OCI-M2 (cell line): Measurements from ENCODE around the gene FCRL4.

Experiments used
- DNase-seq: peaks from one replicate; lab custom pipeline; 2025; ENCODE audit not compliant: unreplicated experiment; lab: John Stamatoyannopoulos, UW

FCRL4 gene

DNA sequence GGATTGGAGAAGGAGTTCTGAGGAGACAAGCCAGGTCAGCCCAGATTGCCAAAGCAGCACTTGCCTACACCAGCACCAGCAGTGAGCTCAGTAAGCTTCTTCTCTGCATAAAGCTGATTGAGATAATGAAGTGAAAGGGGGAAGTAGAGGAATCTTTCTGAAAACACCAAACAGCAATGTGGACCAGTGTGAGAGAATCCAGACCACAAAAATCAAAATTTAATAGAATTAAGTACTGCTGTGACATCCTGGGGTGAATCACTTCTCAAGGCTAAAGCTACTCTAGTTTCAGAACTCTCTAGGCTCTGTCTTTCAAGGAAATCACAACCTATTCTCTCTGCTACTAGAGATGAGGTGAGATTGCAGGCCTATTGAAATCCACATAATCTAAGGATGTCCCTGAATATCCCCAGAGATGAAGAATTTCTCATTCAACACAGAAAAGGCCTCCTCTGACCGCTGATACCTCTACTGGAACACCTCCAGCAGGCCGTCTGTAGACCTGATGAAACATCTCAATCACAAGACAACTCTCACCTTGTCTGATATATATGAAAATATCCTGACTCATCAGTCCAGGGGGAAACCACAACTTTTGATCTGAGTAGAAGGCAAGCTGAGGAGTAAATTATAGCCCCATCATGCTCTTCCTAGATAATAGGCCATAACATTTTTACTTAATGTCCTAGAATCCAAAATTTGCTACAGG is at the start of gene FCRL4:
TSS of gene FCRL4 (minus strand) at position 127 of the 709 bp plus-strand sequence. CDS start 141 bp downstream, outside the sequence.
- no peak for DNase-seq

DNA sequence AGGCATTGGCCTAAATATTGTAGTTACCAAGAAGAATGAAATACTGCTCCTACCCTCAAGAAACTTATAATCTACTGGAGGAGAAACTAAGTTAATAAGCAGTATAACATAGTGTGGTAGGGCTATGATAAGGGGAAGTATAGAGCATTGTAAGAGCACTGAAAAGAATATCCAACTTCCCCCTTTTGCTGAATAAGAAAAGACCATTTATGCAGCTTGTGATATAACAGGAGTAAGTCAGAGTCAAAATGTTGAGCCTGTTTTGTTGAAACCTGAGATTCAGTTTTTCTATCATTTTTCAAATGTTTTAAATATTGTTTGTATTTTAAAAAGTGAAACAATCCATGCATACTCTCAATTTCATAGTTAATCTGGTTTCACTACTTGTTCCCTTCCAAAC is 48.3 kb upstream of the FCRL4 start:
- no peak for DNase-seq

DNA sequence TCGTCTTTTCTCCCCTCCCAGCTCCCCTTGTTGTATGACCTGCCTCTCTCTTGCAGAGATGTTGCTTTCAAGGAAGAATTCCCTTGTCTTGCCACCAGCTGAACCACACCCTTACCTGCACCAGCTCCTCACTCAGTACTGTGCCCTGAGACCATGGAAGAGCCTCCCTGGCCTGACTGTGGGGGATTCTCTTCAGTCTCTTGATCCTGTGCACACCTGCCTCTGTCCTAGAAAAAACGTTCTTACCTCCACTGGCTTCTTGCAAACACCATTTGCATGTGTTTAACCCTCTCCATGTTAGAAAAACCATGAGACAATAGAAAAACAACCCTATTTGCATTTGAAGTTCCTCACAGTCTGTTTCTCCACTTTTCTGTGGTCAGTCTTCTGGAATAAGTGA is 43.3 kb upstream of the FCRL4 start:
- DNase-seq: no peak

DNA sequence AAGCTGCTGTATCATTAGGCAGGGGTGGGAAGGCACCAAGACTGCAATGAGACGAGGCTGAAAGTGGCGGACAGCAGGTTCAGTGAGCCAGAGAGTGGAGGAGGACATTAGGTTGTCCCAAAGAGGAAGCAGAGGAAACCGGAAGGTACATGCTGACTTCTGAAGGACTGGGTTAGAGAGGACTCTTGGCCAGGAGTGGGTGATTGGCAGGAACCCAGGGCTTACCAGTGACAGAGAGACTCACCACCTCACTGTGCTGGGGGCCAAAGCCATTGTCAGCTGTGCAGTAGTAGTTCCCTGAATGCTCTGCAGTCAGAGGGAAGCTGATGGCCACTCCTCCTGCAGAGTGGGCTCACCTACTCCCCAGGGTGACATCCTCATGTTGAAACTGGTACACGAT is 41.9 kb upstream of the FCRL4 start:
- DNase-seq: no peak

DNA sequence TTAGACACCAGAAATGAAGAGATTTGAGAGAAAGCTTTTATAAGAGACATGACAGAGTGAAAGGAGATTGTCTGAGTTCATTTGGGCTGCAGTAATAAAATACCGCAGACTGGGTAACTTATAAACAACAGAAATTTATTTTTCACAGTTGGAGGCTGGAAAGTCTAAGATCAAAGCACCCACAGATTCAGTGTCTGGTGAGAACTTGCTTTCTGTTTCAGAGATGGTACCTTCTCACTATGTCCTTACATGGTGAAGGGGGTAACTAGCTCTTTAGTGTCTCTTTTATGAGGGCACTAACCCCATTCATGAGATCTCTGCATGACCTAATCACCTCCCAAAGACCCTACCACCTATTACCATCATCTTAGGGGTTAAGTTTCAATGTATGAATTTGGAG is 30.9 kb upstream of the FCRL4 start:
- DNase-seq: no peak

DNA sequence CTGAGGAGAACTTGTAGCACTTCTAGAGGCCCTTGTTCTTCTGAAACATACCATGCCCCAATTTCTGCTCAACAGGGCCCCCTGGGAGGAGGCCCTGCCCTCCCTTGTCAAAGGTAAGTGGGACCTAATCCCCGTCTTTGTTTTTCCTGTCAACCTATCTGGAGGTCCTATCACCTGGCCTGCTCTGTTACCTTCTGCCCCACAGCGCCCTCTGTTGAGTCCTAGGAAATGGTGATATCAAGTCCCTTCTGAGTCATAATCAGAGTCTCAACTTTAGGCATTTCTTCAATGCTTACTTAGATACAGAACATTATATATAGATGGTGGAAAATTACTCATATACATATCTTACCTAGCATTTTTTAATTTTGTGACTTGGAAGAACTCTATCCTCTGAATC is 28.2 kb upstream of the FCRL4 start:
- DNase-seq: no peak

DNA sequence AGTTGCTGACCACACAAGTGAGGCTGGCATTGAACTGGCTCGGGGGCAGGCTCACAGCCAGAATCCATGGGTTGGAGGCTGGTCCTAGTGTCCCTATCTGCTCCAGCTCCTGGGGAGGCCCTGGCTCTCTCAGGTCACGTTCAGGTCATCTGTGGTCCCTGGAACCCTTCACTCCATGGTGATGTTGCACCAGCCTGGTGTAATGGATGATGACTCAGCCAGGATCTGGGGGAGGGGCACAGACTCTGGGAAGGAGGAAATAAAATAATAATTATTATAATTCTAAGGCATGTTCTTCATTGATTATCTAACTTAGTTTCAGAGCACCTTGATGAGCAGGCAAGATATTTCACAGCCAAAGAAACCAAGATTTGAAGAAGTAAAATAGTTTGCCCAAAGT is 26.6 kb upstream of the FCRL4 start:
- no peak for DNase-seq

DNA sequence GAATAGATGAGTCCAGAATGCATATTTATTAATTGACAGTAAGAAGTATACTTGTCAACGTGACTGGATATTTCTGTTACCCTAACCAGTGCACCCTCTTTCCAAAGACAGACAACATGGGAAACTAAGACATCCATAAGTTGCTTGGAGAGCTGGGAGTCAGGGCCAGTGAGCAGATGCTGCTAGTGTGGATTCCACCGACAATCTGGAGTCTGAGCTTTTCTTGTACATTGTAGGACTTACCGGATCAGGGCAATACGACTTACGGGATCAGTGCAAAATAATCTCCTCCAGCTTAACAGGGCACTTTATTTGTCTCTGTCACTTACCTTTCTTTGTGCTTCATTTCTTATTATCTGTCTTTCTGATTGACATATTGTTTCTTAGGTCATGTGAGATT is 24.6 kb upstream of the FCRL4 start:
- no peak for DNase-seq

DNA sequence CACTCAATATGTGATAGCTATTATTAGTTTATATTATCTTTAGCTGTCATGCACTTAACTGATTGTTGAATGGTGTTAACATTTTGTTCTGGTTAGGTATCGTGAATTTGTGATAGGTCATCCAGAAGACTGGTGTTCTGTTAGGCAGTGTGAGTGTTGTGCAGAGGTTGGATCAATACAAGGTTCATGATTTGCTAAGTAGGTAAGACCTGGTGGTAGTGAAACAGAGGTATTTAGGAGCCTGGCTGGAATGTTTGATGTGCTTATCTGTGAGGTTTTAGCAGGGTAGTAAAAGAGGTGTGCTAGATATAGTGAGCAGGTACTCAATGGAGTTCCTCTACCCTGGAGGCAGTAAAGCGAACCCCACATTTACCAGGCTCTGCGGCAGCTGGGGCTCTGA is 20.3 kb upstream of the FCRL4 start:
- no peak for DNase-seq

DNA sequence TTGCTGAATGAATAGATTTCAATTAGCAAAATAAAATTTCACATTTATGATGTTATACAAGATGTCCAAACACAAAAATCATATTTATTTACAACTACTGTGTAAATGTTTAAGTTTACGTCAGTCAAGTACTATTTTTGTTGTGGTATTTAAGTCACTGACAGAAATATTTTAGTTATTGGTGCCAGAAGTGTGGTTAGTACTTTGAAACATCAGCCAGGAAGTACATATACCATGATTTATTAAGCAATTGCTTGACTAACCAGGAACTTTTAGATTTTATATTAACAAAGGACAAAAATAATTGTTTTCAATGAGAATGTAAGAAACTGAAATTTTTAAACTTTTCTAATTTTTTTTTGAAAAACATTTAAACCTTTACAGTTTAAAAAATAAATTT is 2.4 kb upstream of the FCRL4 start:
- no peak for DNase-seq

DNA sequence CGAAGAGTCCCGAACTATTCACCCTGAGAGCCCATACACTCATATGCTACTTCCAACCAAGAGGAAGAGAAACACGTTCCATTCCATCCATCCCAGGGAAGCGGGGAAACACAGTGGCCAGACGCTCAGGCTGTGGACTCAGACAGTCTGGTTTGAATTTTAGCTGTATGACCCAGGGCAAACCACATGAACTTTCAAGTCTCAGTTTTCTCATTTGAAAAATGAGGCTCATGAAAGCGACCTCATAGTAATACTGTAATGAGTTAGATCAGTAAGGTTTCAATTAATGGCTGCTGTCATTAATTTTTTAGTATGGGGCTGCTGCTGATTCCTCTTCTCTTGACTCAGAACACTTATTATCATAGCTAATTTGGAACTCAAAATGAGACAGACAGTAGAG is 1.5 kb downstream of the FCRL4 start:
- no peak for DNase-seq

DNA sequence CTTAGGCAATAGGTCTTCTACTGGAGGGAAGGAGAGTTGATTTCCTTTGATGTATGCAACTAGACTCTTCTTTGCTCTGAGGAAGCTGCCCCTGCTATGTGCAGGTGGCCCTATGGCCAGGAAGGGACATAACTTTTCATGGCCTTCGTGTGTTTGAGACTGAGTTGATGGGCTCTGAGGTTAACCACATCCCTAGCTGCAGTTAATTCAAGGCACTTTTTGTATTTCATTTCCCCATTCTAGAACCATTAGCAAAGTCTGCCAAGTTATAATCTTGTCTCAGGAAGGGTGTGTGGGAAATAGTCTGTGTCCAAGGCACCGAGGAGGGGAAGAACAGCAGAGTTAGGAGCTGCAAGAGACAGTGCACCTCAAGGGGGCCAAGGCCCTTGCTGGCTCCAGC is 2.5 kb downstream of the FCRL4 start:
- no peak for DNase-seq

DNA sequence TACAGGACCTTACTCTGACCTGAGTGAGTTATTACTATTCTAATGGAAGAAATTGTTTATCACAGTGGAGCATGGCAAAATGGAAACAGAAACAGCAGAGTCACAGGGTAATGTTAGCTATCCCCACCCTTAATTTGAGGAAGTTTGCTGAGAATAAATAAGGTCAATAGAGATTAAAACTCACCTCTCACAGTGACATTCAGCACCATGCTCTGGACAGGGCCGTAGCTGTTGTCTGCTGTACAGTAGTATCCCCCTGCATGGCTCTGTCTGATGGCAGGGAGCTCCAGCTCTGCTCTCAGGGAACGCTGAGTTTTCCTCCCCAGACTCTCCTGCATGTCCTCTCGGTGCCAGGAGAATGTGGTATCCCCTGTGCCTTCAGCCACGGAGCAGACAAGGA is 11.9 kb downstream of the FCRL4 start:
- no peak for DNase-seq

DNA sequence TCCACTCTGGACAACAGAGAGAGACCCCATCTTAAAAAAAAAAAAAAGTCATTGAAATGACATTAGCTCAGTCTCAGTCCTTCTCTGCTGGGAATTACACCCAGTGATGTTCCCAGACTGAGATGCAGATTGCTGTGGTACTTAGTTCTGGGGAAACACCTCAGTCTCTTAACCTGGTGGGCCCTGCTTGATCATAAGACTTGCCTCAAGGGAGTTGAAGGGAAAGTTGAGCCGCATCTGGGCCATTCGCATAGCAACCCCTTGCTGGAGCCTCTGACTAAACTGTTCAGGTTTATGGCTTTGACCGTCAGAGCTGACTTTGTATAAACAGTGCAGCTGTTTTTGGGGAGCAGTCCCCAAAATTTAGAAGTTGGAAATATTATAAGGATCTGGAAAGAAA is 13.4 kb downstream of the FCRL4 start:
- no peak for DNase-seq

DNA sequence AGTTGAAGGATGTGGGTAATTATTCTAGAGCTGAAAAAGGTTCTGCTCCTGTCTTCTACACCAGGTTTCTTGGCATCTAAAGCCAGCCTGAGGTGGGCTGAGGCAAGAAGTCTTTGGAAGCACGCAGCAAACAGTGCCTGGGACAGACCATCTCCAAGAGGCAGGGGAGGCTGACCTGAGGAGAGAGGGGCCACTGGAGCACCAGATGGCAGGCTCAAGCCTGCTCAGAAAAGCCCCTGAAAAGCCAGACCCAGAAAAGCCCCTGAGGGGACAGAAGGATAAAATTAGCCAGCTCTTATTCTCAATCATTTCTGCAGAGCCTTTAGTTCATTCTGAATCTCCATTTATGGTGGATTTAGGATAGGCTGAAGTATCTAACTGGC is 17.1 kb downstream of the FCRL4 start:
- no peak for DNase-seq

DNA sequence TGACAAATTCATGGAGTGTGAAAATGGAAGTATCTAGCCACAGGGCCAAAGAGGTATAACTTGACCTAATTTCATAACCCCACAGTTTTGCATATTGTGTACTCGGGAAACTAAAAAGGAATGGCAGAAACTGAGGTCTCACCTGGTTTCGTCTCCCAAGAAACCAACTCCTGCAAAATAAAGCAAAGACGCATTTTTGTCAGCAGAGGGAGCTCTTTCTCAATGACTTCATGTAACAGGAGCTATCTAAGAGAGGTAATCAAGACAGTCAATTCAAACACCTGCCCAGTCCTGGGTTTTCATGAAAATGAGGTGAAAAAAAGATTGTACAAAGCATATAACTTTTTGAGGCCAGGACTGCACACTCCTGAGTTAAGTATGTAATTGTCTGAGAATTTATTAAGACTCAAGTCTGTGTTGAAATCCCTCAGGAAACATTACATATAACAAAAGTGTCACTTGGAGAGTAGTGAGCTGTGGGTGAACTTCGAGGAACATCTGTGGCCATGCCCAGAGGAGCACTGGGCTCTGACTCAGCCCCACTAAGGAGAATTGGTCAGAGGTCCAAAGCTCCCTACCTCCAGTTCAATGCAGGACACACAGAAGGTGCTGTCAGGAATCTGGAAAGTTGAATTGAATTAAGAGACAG is 17.6 kb downstream of the FCRL4 start:
- no peak for DNase-seq

DNA sequence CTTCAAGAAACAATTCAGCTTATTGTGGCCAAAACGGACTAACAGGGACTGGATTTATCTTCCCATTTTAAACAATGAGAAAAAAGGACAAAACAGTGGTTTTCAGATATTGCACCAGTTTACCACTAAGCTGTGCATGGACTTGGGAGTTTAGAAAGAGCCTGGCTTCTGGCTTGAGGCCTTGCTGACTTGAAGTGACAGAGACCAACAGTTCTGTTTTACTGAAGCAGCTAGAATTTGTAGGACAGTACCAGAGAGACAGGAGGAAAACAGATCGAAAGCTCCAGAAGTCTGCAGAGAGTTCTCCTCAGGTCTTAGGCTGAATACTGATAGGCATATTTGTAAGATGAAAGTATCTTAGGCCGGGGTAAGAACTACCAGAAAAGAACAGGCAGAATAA is 20.5 kb downstream of the FCRL4 start:
- DNase-seq: no peak

DNA sequence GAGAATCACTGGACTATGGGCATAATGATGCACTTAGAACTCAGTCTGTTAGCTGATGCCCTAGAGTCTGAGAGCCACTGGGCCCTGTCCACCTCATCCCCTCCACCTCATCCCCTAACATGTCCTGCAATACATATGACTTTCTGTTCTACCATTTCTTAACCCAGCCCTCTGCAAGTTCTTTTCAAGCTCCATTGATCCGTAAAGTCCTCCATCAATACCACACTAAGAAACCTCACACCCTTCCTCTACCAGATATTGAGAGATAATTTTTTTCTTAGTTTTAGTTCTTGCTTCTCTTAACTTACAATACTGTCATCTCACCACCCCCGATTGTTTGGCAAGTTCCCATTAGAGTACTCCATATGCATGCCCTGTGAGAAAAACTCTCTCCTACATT is 22.1 kb downstream of the FCRL4 start:
- no peak for DNase-seq

DNA sequence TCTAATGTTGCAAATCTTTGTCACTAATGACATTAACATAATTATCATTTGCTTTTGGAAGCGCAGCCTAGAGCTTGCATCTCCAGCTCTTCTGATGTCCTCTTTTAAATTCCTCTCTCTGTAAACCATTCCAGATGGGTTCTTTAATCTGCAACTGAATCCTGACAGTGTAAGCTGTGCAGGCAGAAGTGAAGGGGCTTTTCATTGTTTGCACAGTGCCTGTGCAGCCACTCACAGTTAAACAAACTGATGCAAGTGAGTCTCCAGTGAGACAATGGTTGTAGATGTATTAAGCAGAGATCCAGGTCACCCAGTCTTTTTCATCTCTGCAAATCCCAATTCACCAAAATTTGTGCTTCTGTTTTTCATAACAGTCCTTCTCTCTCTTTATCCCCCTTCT is 23.0 kb downstream of the FCRL4 start:
- no peak for DNase-seq

DNA sequence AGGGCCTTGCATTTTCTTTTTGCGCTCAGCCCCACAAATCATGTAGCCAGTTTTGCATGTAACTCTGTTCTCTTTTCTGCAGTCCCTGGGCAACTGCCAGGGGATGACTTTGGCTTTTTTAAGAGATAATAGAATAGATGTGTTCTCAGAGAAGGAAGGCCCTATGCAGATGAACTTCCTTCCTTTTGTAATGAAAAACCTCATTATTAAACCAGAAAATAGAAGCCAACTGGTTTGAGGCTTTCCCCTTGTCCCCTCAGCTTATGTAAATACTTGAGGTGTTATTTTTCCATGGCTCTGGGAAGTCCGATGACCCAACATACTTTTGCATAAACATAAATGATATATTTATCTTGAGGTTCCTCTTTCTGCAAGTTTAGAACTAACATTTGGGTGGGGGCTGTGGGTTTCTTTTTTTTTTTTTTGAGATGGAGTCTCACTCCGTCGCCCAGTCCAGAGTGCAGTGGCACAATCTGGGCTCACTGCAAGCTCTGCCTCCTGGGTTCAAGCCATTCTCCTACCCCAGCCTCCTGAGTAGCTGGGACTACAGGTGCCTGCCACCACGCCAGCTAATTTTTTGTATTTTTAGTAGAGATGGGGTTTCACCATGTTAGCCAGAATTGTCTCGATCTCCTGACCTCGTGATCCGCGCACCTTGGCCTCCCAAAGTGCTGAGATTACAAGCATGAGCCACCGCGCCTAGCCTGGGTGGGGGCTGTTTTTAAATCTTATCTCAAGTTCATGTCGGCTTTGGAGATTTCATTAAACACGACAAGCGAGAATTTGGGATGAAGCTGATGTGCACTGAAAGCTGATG is 31.2 kb downstream of the FCRL4 start:
- no peak for DNase-seq

DNA sequence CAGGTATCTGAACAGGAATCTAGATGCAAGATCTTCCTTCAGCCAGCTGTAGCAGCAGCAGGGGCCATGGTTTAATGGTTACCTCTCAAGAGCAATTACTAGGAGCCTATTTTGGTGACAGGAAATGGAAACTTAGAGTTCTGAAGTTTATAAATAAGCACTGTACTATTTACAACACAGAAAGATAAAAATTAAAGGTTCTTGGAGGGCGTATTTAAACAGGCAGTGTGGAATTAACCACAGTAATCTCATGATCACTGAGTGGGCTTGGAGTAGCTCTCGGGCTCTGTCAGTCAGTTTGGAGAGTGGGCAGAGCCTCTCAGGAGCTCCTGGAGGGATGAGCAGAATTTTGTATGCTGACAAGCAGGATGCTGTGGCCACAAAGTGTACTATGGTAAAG is 35.4 kb downstream of the FCRL4 start:
- DNase-seq: no peak

DNA sequence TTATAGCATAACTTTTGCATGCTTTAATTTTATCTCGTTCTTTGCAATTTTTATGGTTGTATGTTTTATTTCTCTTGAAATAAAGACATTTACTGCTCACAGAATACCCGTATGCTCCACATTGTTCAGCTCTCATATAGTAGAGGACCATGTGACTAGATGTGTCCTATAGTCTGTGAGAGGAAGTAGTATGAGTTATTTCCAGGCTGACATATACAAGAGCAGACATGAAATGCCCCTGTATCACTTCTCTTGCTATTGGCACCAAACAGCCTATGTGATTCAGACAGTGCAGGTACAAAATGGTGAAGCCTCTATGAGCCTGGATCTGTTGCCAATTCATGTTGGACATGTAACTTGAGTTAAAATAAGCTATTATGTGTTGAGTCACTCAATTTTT is 39.8 kb downstream of the FCRL4 start:
- no peak for DNase-seq
